Measurements from ENCODE around the gene THAP7. TPM values are rescaled to one million over a fixed set of nuclear protein-coding genes. Genes with fewer than 3 reads are reported as not detected.
A peak's percentile ranks its signal among the peaks of the same experiment; 100 is the strongest.

The THAP7 gene
- total RNA-seq, 4 donors from 2014 or later, result 33.2 to 42.4 (median 39.1) TPM

GRCh38 chr22:21014726-21015465 is 13.0 kb upstream of the THAP7 start, which contains the start of gene P2RX6:
TSS of gene P2RX6 (plus strand) at chr22:21015165. CDS start at chr22:21015175, 10 bp downstream.
- intact Hi-C loops (cut with DNase I), result loop anchor here (10.0 kb wide), 1 partner anchor 50 kb away; the partner anchor contains the start of gene AIFM3
- H3K27me3 ChIP-seq, result no peaks in the 10 kb centered on the region
- no peak for TF ChIP-seq POLR2AphosphoS5 (IDR thresholded peaks at IDR 0.05)
- no peak for TF ChIP-seq EP300 (IDR thresholded peaks at IDR 0.05)
- TF ChIP-seq POLR2A (IDR thresholded peaks at IDR 0.05; ENCODE audit: low read depth), result no peak
- TF ChIP-seq CTCF (IDR thresholded peaks at IDR 0.05), result no peak
- WGBS, result 34% methylated on average over 11 of the region's 12 CpGs
- H3K9me3 ChIP-seq, result no peaks in the 10 kb centered on the region
- H3K27ac ChIP-seq (replicated peaks in 1 of 4), result peak within 1 kb of the TSS; percentile 71 to 86 (median 80)
- peaks cover 22 to 27% (median 25%) of the 10 kb centered on the region in 4 donors for H3K4me1 ChIP-seq
- H3K36me3 ChIP-seq, result no peaks in the 10 kb centered on the region
- no peak for DNase-seq (ENCODE audit: extremely low spot score)
- peak within 1 kb of the TSS; percentile 53 to 66 (median 59) for H3K4me3 ChIP-seq

- peak; percentile 94 for DNase-seq (ENCODE audit: extremely low spot score)
- no peaks in the 10 kb centered on the region for H3K36me3 ChIP-seq
- no peaks in the 10 kb centered on the region for H3K27me3 ChIP-seq
- no peaks in the 10 kb centered on the region for H3K9me3 ChIP-seq
- WGBS, result 1% methylated on average over 22 of the region's 40 CpGs
- peak overlapping the region; percentile 71 to 86 (median 80) for H3K27ac ChIP-seq (replicated peaks in 1 of 4)
- intact Hi-C loops (cut with DNase I), result loop anchor here (10.0 kb wide), 1 partner anchor 49 kb away; the partner anchor contains the start of gene AIFM3
- no peak for TF ChIP-seq POLR2A (IDR thresholded peaks at IDR 0.05; ENCODE audit: low read depth)
- TF ChIP-seq POLR2AphosphoS5 (IDR thresholded peaks at IDR 0.05), result peak; percentile 29 to 51
- peaks cover 22 to 27% (median 25%) of the 10 kb centered on the region in 4 donors for H3K4me1 ChIP-seq
- peak overlapping the region; percentile 53 to 66 (median 59) for H3K4me3 ChIP-seq
Observed at GRCh38 chr22:21014202-21014725, 12.3 kb upstream of the THAP7 start.

GRCh38 chr22:21013657-21014201 is 11.8 kb upstream of the THAP7 start:
- 4% methylated on average over 18 of the region's 24 CpGs for WGBS
- Histone ChIP-seq H3K27me3 (no peaks in the 10 kb centered on the region), H3K36me3 (no peaks in the 10 kb centered on the region), H3K9me3 (no peaks in the 10 kb centered on the region), H3K27ac (replicated peaks in 1 of 4) (peak overlapping the region; percentile 71 to 86 (median 80)), H3K4me3 (peak overlapping the region; percentile 53 to 66 (median 59)), H3K4me1 (peaks cover 22 to 27% (median 25%) of the 10 kb centered on the region in 4 donors)
- TF ChIP-seq POLR2AphosphoS5 (IDR thresholded peaks at IDR 0.05) (no peak), POLR2A (IDR thresholded peaks at IDR 0.05; ENCODE audit: low read depth) (no peak), CTCF (IDR thresholded peaks at IDR 0.05) (no peak), EP300 (IDR thresholded peaks at IDR 0.05) (no peak)
- intact Hi-C loops (cut with DNase I), result loop anchor here (10.0 kb wide), 1 partner anchor 49 kb away; the partner anchor contains the start of gene AIFM3
- DNase-seq (ENCODE audit: extremely low spot score), result no peak

GRCh38 chr22:21012446-21013407 is 10.8 kb upstream of the THAP7 start:
- Histone ChIP-seq H3K27ac (replicated peaks in 1 of 4) (peak overlapping the region in 1 of 4 donors; percentile 86), H3K9me3 (no peaks in the 10 kb centered on the region), H3K4me3 (no peak overlapping the region), H3K36me3 (no peaks in the 10 kb centered on the region), H3K27me3 (no peaks in the 10 kb centered on the region), H3K4me1 (peaks cover 22 to 27% (median 25%) of the 10 kb centered on the region in 4 donors)
- intact Hi-C loops (cut with DNase I), result loop anchor here (10.0 kb wide), 1 partner anchor 48 kb away; the partner anchor contains the start of gene AIFM3
- no peak for DNase-seq (ENCODE audit: extremely low spot score)
- WGBS, result 87% methylated on average over 8 of the region's 14 CpGs
- no peak for TF ChIP-seq POLR2A (IDR thresholded peaks at IDR 0.05; ENCODE audit: low read depth)

- WGBS, result 92% methylated on average over 3 of the region's 3 CpGs
- no peak for DNase-seq (ENCODE audit: extremely low spot score)
- Histone ChIP-seq H3K36me3 (no peaks in the 10 kb centered on the region), H3K9me3 (no peaks in the 10 kb centered on the region), H3K27ac (replicated peaks in 1 of 4) (no peak overlapping the region), H3K27me3 (no peaks in the 10 kb centered on the region), H3K4me3 (no peak overlapping the region), H3K4me1 (peaks cover 18 to 23% (median 21%) of the 10 kb centered on the region in 4 donors)
- intact Hi-C loops (cut with DNase I), result loop anchor here (10.0 kb wide), 1 partner anchor 46 kb away; the partner anchor contains the start of gene AIFM3
- TF ChIP-seq POLR2AphosphoS5 (IDR thresholded peaks at IDR 0.05), result no peak
Observed at GRCh38 chr22:21010426-21011113, 8.7 kb upstream of the THAP7 start.

Measured in esophagus muscularis mucosa (tissue), 4 donors.